ENCODE measurements around the gene C1orf210.

Gene C1orf210

DNA sequence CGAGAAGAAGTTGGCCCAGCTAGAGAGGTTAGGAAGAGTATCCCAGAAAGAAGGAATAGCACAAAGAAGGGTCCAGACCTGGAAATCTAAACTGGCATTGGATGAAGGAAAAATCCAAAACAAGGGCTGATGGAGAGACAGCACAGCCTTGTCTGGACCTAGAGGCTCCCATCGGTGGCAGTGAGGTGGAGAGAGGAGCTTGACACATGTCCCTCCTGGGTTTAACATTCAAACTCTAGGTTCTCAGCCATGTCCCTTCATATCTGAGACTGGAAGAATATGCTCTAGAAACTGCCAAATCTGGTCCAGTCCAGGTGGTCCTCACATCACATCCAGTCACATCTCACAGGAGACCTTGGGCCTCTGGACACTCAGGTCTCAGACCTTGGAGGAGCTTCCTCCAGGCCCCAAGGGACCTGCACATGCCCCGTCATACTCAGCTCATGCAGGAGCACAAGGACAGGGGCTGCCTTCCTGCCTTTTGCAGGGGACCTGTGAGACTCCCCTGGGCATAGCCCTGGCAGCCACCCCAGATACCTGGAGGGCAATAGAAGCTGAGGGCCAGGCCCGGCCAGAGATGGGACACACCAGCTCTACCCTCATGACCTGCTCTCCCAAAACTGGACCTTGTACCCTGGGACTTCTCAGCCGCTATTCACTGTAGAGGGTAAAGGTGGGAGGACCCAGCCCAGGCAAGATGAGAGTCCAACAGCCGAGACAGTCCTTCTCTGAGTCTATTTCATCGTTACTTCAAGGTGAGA, 8.1 kb downstream of the C1orf210 start:
- no peak for DNase-seq (ENCODE audit: low read depth, low spot score)
- H3K4me3 ChIP-seq (ENCODE audit: low read length), result no peak overlapping the region

DNA sequence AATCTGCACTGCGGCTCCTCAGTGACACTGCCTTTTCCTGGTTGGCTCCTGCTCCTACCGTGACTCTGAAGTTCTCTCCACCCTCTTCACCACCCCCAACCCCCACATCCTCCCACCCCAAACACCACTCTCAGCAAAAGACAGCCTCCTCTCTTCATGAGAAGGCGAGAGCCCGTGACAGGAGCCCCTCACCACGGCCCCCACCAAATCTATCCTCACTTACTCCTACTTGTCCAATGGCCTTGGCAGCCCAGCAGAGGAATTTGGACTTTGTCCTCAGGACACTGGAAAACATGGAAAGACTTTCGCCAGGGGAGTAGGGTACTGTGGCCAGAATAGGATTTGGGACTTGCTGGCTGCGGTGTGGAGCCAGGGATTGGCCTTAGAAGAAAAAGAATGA, 8.7 kb downstream of the C1orf210 start:
- no peak for DNase-seq (ENCODE audit: low read depth, low spot score)
- no peak overlapping the region for H3K4me3 ChIP-seq (ENCODE audit: low read length)

- H3K4me3 ChIP-seq (ENCODE audit: low read length), result no peak overlapping the region
- no peak for DNase-seq (ENCODE audit: low read depth, low spot score)
Measured at GRCh38 chr1:43275826-43276620, 9.4 kb downstream of the C1orf210 start.

GRCh38 chr1:43274804-43275180, 10.6 kb downstream of the C1orf210 start:
- H3K4me3 ChIP-seq (ENCODE audit: low read length), result no peak overlapping the region
- no peak for DNase-seq (ENCODE audit: low read depth, low spot score)

DNA sequence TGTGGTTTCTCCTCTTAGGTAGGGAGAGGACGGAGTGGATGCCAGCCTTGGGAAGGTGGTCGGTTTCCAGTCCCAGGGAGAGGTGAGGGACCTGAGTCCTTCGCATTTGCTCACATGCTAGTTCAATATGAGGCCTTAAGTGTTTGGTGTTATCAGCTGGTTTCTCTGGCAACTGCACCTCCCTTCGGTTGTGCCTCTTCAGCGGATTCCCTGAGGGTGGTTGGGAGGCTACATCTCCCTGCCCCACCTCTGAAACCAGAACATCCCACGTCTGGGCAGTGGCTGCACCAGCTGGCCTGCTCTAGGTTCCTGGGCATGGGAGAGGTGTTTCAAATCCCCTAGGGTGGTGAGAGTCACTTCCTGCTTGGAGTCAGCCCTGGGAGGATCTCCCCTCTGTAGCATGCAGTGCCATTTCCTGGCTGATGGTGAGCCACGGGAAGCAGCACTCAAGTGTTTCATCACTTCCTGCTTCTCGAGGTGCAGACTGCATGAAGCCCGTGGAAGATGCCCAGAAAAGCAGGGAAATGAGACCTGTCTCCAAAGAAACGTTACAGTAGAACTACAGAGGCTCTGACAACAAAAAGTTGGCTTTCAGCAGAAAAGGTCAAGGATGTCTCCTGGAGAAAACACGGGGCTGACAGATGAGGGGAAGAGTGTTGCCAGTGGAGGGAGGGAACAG, 11.1 kb downstream of the C1orf210 start:
- DNase-seq (ENCODE audit: low read depth, low spot score), result peak; percentile 78
- H3K4me3 ChIP-seq (ENCODE audit: low read length), result no peak overlapping the region

- H3K4me3 ChIP-seq (ENCODE audit: low read length), result no peak overlapping the region
- no peak for DNase-seq (ENCODE audit: low read depth, low spot score)
Measured at GRCh38 chr1:43273708-43274107, 11.7 kb downstream of the C1orf210 start.

- DNase-seq (ENCODE audit: low read depth, low spot score), result no peak
- H3K4me3 ChIP-seq (ENCODE audit: low read length), result no peak overlapping the region
Measured at GRCh38 chr1:43272576-43273571, 12.5 kb downstream of the C1orf210 start.

DNA sequence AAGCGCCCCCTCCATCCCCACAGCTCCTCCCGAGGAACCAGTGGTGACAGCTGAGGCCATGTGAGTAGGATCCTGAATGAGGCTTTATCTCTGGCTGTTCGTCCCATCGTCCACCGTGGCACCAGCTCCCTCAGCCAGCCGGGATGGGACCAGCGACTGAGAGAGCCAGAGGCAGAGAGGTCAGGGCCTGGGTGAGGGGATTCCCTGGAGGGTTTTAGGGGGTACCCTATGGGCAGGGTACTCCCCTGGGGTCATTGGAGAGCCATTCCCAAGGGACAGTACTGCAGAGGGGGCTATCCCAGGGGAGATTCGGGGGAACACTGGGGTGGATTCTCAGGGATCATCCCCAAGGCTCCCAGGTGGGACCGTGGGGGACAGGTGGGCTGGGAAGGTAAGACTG, 13.2 kb downstream of the C1orf210 start:
- DNase-seq (ENCODE audit: low read depth, low spot score), result no peak
- H3K4me3 ChIP-seq (ENCODE audit: low read length), result no peak overlapping the region

DNA sequence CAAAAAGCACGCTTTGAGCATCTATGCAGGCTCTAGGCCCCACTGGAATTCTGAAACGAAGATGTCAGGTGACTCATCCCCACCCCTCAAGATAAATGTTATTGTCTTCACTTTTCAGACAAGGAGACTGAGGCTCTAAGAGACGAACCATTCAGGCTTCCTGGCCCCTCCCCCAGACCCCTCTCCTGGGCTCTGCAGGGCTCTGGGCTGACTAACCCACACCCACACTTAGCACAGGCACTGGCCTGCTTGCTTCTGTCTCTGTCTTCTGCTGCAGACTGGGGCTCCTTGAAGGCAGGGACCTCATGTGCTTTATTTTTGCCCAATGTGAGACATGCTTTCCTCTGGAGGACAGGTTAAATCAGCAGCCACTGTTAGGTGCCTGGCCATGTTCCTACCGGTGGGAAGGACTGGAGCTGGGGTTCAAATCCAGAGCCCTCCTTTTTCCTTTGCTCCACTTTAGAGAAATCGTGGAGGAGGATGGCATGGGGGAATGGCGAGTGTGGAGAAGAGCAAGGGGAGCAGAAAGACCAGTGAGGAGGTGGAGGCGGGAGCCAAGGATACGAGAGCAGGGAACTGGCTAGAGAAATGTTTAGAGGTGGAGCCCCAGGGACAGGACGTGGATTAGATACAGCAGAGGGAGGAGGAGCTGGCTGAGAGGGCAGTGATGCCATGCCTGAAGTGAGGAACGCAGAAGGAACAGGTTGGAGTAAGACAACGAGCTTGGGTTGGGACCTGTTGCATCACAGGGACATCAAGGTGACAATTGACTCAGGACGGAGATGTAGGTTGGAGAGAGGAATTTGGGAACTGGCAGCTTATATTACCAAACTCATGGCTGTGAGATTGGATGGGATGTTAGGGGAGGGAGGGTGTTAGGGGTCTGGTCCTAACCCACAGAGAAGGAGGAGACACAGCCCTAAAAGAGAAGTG, 13.9 kb downstream of the C1orf210 start:
- no peak for DNase-seq (ENCODE audit: low read depth, low spot score)
- H3K4me3 ChIP-seq (ENCODE audit: low read length), result no peak overlapping the region

GRCh38 chr1:43270421-43271095, 14.8 kb downstream of the C1orf210 start:
- no peak overlapping the region for H3K4me3 ChIP-seq (ENCODE audit: low read length)

DNA sequence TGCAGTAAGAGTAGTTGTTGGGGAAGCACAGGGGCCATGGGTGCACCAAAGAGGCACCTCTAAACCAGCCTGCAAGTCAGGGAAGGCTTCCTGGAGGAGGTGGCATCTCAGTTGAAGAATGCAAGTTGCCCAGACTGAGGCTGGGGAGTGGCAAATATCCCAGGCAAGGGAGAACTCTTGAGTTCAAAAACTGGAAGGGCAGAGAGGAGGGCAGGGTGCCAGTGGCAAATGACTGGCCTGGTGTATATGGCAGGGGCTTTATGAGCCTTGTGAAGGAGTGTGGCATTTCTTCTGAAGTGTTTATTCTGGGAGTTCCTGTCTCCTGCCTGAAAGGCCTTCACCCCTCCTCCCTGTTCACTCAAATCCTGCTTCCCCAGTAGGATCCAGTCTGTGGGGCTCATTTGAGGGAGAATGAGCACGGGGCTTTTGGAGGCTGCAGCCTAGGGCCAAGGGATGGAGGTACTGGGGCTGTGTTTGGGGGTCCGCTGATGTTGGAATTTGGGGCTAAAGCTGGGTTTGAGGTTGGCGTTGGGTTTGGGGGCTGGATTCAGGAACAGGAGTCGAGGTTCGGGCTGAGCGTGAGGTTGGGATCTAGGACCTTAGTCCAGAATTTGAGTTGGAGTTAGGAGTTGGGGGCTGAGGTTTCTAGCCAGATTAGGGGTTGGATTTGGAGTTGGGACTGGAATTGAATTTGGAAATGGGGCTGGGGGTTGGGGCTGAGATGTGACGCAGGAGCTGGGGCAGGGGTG, 15.6 kb downstream of the C1orf210 start, which contains the start of gene TMEM125:
Gene TMEM125 (plus strand): TSS at position 357 of the 749 bp plus-strand sequence. CDS start 2,740 bp downstream, outside the sequence.
- no peak within 1 kb of the TSS for H3K4me3 ChIP-seq (ENCODE audit: low read length)
- no peak for DNase-seq (ENCODE audit: low read depth, low spot score)

More at GRCh38 chr1:43270421-43271095, 14.8 kb downstream of the C1orf210 start:
- DNase-seq (ENCODE audit: low read depth, low spot score), result no peak

- no peak overlapping the region for H3K4me3 ChIP-seq (ENCODE audit: low read length)
- DNase-seq (ENCODE audit: low read depth, low spot score), result no peak
Measured at GRCh38 chr1:43267818-43268425, 17.5 kb downstream of the C1orf210 start.

GRCh38 chr1:43267291-43267805, 18.0 kb downstream of the C1orf210 start:
- H3K4me3 ChIP-seq (ENCODE audit: low read length), result no peak overlapping the region
- DNase-seq (ENCODE audit: low read depth, low spot score), result no peak

- DNase-seq (ENCODE audit: low read depth, low spot score), result no peak
- H3K4me3 ChIP-seq (ENCODE audit: low read length), result no peak overlapping the region
Measured at GRCh38 chr1:43266881-43267280, 18.5 kb downstream of the C1orf210 start.

DNA sequence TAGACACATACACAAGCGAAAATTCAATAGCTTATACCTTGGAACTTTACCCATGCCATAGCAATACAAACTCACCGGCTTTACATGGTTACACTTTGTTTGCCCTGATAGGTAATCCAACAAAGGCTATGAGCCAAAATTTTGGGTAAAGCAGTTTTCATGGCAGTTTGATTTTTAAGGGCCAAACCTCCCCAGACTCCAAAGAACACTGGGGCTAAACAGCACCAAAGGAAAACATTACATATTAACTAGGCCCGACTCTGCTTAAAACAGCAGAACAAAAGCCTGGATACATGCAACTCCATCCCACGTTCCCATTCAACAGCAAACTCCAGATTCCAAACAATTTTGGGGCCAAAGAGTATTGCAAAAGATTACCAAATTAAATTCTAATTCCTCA, 19.9 kb downstream of the C1orf210 start:
- H3K4me3 ChIP-seq (ENCODE audit: low read length), result no peak overlapping the region
- no peak for DNase-seq (ENCODE audit: low read depth, low spot score)

GRCh38 chr1:43258370-43258769, 27.0 kb downstream of the C1orf210 start:
- H3K4me3 ChIP-seq (ENCODE audit: low read length), result no peak overlapping the region
- DNase-seq (ENCODE audit: low read depth, low spot score), result no peak

Data from Jurkat, Clone E6-1 (cell line).